ENCODE results near the gene PBX3.

PBX3 gene

GRCh38 chr9:125826850-125827249 lies 79.7 kb downstream of the PBX3 start:
- no peak for DNase-seq

- DNase-seq, result peak; percentile 46
Observed at GRCh38 chr9:125829743-125830142, 82.6 kb downstream of the PBX3 start.

DNA sequence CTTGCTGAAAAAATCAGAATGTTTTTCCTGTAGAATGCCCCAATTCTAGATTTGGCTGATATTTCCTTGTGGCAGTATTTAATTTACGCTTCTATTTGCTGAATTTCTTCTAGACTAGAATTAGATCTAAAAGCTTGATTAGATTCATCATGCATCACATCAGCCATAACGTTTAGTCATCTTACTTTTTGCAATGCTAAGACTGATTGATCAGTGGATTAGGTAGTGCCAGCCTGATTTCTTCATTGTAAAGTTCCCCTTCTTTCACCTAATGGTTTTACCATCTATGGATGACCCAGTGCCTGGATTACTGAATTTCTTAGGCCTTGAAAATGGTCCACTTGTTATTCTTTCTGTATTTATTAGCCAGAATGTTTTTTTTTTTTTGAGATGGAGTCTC lies 83.9 kb downstream of the PBX3 start:
- DNase-seq, result no peak

DNA sequence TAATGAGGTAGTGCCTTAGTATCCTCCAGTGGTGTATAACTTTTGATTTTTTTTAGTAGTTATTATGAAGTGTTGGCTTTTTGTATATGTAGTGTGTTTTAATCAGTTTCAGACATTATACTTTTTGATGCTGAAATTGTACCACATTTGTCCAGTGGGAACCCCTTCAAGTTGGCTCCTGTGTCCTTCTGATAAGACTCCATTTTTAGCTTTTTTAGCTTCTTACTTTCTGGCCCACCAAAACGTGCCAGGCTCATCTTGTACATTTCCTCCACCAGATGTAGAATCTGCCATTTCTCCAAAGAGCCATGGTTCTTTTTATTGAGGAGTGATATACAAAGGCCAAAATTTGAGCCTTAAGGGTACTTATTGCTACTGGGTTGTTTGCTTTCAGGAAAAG lies 84.4 kb downstream of the PBX3 start:
- DNase-seq, result no peak

- no peak for DNase-seq
Observed at GRCh38 chr9:125835655-125836054, 88.5 kb downstream of the PBX3 start.

DNA sequence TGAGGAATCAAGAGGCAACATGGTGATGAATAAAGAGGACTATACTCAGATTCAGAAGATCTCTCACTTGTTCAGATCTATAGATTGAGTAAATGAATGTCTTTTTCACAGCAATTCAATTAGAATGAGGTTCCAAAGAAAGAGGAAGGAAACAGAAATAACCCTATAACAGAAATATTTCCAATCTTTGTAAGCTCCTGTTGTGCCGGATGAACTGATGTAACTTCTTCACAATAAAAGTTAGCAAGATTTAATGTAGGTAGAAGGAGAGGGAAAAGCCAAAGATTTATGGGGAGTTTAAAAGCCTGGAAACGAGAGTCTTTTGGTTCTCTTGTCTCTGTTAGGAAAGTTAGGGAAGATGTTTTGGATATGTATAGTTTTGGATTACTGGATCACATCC lies 92.1 kb downstream of the PBX3 start:
- no peak for DNase-seq

DNA sequence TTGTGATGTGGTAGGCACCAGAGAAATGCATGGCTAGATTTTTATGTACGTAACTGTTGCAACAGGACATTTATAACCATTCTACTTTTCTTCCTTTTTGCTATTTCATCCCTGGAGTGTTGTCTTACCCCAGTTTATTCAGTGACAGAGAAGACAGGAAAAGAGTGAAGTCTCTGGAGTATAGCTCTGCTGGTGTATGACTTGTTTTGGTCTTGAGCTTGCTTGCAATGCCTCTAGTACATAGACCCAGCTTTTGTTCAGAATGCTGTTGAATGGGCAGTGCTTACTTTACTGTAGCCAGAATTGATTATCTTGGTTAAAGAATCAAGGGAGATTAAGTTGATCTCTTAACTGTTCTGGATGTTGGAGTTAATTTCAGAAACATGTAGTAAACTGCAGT lies 94.3 kb downstream of the PBX3 start:
- no peak for DNase-seq

DNA sequence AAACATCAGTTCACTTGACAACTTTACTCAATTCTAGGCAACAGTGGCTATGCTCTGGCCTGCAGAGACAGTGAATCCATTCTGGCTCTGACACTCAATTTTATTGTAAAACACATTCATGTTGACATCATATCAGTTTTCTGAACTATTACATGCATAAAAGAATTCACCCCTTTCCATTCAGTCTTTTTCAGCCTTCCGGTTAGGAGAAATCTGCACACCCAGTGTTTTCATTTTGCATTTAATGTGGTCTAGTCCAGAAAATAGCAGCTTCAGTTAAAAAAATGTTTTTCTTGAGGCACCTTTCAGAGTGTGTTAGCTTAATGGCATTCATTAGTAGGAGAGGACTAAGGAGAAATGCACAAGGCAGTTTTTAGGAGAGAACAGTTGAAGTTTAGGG lies 95.1 kb downstream of the PBX3 start:
- DNase-seq, result peak; percentile 42

GRCh38 chr9:125843646-125844045 lies 96.5 kb downstream of the PBX3 start:
- peak; percentile 84 for DNase-seq

GRCh38 chr9:125844611-125845010 lies 97.4 kb downstream of the PBX3 start:
- DNase-seq, result peak; percentile 66

GRCh38 chr9:125845271-125845808 lies 98.2 kb downstream of the PBX3 start:
- DNase-seq, result peak; percentile 23

- no peak for DNase-seq
Observed at GRCh38 chr9:125847735-125848134, 100.6 kb downstream of the PBX3 start.

GRCh38 chr9:125850106-125850632 lies 103.0 kb downstream of the PBX3 start:
- no peak for DNase-seq

- DNase-seq, result no peak
Observed at GRCh38 chr9:125850763-125851162, 103.6 kb downstream of the PBX3 start.

- no peak for DNase-seq
Observed at GRCh38 chr9:125851979-125852378, 104.8 kb downstream of the PBX3 start.

DNA sequence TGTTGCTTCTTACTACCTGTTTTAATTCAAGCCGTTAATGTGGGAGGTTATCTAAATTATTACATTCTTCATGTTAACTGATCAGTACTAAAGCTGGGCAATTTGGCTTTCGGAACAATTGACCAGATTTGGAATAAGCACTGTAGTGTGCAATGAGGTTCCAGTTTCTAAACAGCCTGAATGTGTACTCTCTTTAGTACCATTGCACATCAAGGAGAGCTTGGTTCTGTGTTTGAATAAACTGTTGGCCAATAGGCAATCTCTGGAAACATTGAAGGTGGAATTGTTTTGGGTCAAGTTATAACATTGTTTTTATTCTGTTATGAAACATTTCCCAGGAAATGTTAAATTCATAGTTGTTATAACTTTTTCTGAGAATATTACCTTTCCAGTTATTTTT lies 105.2 kb downstream of the PBX3 start:
- DNase-seq, result no peak

DNA sequence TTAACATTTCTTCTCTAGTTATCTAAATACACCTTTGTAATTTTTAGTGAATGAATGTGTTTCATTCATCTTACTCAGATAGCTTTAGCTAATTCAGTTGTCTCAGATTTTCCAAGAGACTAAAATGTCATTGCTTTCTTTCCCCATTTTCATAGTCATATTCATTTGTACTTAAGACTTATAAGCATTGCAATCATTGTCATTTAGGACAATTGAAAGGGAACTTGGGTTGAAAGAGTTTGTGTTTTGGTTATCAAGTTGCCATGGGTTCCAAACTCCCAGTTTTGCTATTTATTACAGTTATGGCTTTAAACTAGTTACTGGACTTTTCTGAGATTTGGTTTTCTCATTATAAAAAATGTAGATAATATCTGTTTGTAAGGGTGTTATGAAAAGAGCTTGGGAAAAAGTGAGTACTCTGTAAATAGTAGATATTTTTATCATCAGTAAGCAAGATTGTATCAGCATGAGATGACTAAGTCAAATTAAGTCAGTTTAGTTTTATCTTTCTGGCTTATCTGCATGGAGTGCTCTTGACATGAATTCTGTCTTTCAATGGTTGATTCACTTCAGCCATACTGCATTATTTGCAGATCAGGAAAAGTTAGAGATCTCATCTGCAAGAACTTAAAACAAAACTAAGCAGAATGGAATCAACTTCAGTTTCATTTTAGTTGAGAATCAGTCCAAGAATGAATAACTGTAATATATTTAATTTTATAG lies 107.5 kb downstream of the PBX3 start:
- no peak for DNase-seq

- no peak for DNase-seq
Observed at GRCh38 chr9:125856331-125856730, 109.2 kb downstream of the PBX3 start.

DNA sequence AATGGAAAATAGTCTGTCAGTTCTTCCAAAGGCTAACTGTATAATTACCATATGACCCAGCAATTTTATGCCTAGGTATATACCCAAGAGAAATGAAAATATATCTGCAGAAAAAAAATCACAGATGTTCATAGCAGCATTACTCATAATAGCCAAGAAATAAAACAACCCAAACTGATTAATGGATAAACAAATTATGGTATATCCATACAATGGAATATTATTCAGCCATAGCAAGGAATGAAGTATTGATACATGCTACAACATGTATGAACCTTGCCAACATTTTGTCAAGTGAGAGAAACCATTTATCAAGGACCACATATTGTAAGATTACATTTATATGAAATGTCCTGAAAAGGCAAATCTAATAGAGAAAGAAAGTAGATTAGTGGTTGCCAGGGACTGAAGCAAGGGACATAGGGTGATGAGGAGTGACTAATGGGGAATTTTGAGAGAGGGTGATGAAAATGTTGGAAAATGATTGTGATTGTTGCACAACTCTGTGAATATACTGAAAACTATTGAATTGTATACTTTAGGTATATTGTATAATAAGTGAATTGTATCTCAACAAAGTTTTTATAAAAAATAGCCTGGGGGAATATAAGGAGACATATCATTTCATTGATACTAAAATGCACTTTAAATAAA lies 114.4 kb downstream of the PBX3 start:
- DNase-seq, result no peak

- DNase-seq, result no peak
Observed at GRCh38 chr9:125863923-125864322, 116.8 kb downstream of the PBX3 start.

DNA sequence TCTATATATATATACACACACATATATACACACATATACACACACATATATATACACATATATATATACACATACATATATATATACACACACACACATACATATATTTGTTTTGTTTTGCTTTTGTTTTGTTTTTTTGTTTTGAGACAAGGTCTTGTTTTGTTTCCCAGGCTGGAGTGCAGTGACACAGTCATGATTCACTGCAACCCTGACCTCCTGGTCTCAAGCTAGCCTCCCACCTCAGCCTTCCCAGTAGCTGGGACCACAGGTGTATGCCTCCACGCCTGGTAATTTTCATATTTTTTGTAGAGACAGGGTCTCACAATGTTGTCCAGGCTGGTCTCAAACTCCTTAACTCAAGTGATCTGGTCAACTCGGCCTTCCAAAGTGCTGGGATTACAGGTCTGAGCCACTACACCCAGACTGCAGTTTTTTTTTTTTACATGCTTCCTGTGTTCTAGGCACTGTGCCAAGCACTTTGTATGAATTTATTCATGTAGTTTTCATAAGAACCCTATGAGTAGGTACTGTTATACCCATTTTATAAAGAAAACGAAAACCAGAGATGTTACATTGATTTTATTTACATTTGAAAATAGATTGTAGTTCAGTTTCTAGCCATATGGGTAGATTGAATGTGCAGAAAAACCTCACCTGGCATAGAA lies 120.7 kb downstream of the PBX3 start:
- DNase-seq, result no peak

- peak; percentile 84 for DNase-seq
Observed at GRCh38 chr9:125878164-125878631, 131.0 kb downstream of the PBX3 start.

DNA sequence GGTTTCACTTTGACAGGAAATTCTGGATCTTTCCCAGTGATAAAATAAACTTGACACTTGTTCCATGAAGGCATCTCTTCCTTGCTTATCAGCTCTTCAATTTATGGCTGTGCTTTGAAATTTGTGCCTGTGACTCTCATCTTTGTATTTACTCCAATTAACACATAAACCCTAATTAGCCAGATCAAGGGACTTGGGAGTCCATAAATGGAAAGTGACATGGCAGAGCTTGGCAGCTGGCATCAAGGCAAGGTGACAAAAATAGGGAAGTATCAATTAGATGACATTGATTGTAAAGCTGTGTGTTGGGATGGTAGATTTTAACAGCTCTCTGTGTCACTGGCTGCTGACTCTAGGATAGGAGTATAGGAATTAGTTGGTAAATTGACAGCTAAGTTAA lies 133.9 kb downstream of the PBX3 start:
- DNase-seq, result no peak
